ENCODE results near the gene NEK7.

GRCh38 chr1:198124673-198125072, 32.1 kb upstream of the NEK7 start:
- TF ChIP-seq POLR2AphosphoS5 (IDR thresholded peaks at IDR 0.05; ENCODE audit: low read depth, low read length) (no peak), POLR2A (IDR thresholded peaks at IDR 0.05; ENCODE audit: low read depth, low read length) (no peak)

All from GM12892 (cell line).